ENCODE data around the gene DLG5.

DLG5 gene

GRCh38 chr10:77909749-77910375, 16.7 kb downstream of the DLG5 start:
- Histone ChIP-seq H3K27me3 (replicated peaks; ENCODE audit: control insufficient read depth, insufficient read depth, low read length) (no peaks in the 10 kb centered on the region), H3K4me3 (ENCODE audit: low read length) (peak overlapping the region; percentile 68), H3K36me3 (ENCODE audit: control insufficient read depth, insufficient read depth, low read length, severe bottlenecking) (no peaks in the 10 kb centered on the region), H3K9ac (ENCODE audit: low read length) (peak overlapping the region; percentile 78), H3K9me3 (ENCODE audit: control insufficient read depth, low read length) (no peaks in the 10 kb centered on the region), H3K4me1 (ENCODE audit: control insufficient read depth, insufficient read depth, low read length) (peaks cover 48% of the 10 kb centered on the region)
- DNase-seq (ENCODE audit: low read depth) = peak; percentile 66

GRCh38 chr10:77909021-77909748, 17.4 kb downstream of the DLG5 start:
- Histone ChIP-seq H3K4me1 (ENCODE audit: control insufficient read depth, insufficient read depth, low read length) (peaks cover 45% of the 10 kb centered on the region), H3K4me3 (ENCODE audit: low read length) (peak overlapping the region; percentile 68), H3K9me3 (ENCODE audit: control insufficient read depth, low read length) (no peaks in the 10 kb centered on the region), H3K9ac (ENCODE audit: low read length) (peak overlapping the region; percentile 78), H3K36me3 (ENCODE audit: control insufficient read depth, insufficient read depth, low read length, severe bottlenecking) (no peaks in the 10 kb centered on the region), H3K27me3 (replicated peaks; ENCODE audit: control insufficient read depth, insufficient read depth, low read length) (no peaks in the 10 kb centered on the region)
- peak; percentile 39 for DNase-seq (ENCODE audit: low read depth)

GRCh38 chr10:77907900-77908717, 18.4 kb downstream of the DLG5 start:
- H3K27me3 ChIP-seq (replicated peaks; ENCODE audit: control insufficient read depth, insufficient read depth, low read length) = no peaks in the 10 kb centered on the region
- no peak overlapping the region for H3K9ac ChIP-seq (ENCODE audit: low read length)
- no peaks in the 10 kb centered on the region for H3K36me3 ChIP-seq (ENCODE audit: control insufficient read depth, insufficient read depth, low read length, severe bottlenecking)
- no peak for DNase-seq (ENCODE audit: low read depth)
- no peak overlapping the region for H3K4me3 ChIP-seq (ENCODE audit: low read length)
- no peaks in the 10 kb centered on the region for H3K9me3 ChIP-seq (ENCODE audit: control insufficient read depth, low read length)
- H3K4me1 ChIP-seq (ENCODE audit: control insufficient read depth, insufficient read depth, low read length) = peaks cover 45% of the 10 kb centered on the region

- peaks cover 45% of the 10 kb centered on the region for H3K4me1 ChIP-seq (ENCODE audit: control insufficient read depth, insufficient read depth, low read length)
- no peak overlapping the region for H3K9ac ChIP-seq (ENCODE audit: low read length)
- H3K36me3 ChIP-seq (ENCODE audit: control insufficient read depth, insufficient read depth, low read length, severe bottlenecking) = no peaks in the 10 kb centered on the region
- H3K4me3 ChIP-seq (ENCODE audit: low read length) = no peak overlapping the region
- no peaks in the 10 kb centered on the region for H3K27me3 ChIP-seq (replicated peaks; ENCODE audit: control insufficient read depth, insufficient read depth, low read length)
- DNase-seq (ENCODE audit: low read depth) = no peak
- H3K9me3 ChIP-seq (ENCODE audit: control insufficient read depth, low read length) = no peaks in the 10 kb centered on the region
Observed at GRCh38 chr10:77907462-77907861, 19.1 kb downstream of the DLG5 start.

- Histone ChIP-seq H3K9me3 (ENCODE audit: control insufficient read depth, low read length) (no peaks in the 10 kb centered on the region), H3K27me3 (replicated peaks; ENCODE audit: control insufficient read depth, insufficient read depth, low read length) (no peaks in the 10 kb centered on the region)
- DNase-seq (ENCODE audit: low read depth) = no peak
Observed at GRCh38 chr10:77906951-77907421, 19.6 kb downstream of the DLG5 start.

GRCh38 chr10:77905781-77906180, 20.8 kb downstream of the DLG5 start:
- no peak overlapping the region for H3K9ac ChIP-seq (ENCODE audit: low read length)
- peaks cover 48% of the 10 kb centered on the region for H3K4me1 ChIP-seq (ENCODE audit: control insufficient read depth, insufficient read depth, low read length)
- no peaks in the 10 kb centered on the region for H3K27me3 ChIP-seq (replicated peaks; ENCODE audit: control insufficient read depth, insufficient read depth, low read length)
- no peaks in the 10 kb centered on the region for H3K36me3 ChIP-seq (ENCODE audit: control insufficient read depth, insufficient read depth, low read length, severe bottlenecking)
- H3K9me3 ChIP-seq (ENCODE audit: control insufficient read depth, low read length) = no peaks in the 10 kb centered on the region
- DNase-seq (ENCODE audit: low read depth) = no peak
- no peak overlapping the region for H3K4me3 ChIP-seq (ENCODE audit: low read length)

More at GRCh38 chr10:77906951-77907421, 19.6 kb downstream of the DLG5 start:
- no peaks in the 10 kb centered on the region for H3K36me3 ChIP-seq (ENCODE audit: control insufficient read depth, insufficient read depth, low read length, severe bottlenecking)
- no peak overlapping the region for H3K4me3 ChIP-seq (ENCODE audit: low read length)
- H3K9ac ChIP-seq (ENCODE audit: low read length) = no peak overlapping the region
- peaks cover 48% of the 10 kb centered on the region for H3K4me1 ChIP-seq (ENCODE audit: control insufficient read depth, insufficient read depth, low read length)

- Histone ChIP-seq H3K9ac (ENCODE audit: low read length) (no peak overlapping the region), H3K36me3 (ENCODE audit: control insufficient read depth, insufficient read depth, low read length, severe bottlenecking) (no peaks in the 10 kb centered on the region)
- DNase-seq (ENCODE audit: low read depth) = no peak
Observed at GRCh38 chr10:77905086-77905748, 21.3 kb downstream of the DLG5 start.

GRCh38 chr10:77904100-77904840, 22.3 kb downstream of the DLG5 start:
- no peaks in the 10 kb centered on the region for H3K36me3 ChIP-seq (ENCODE audit: control insufficient read depth, insufficient read depth, low read length, severe bottlenecking)
- no peak for DNase-seq (ENCODE audit: low read depth)
- H3K9ac ChIP-seq (ENCODE audit: low read length) = no peak overlapping the region
- peaks cover 39% of the 10 kb centered on the region for H3K4me1 ChIP-seq (ENCODE audit: control insufficient read depth, insufficient read depth, low read length)
- no peaks in the 10 kb centered on the region for H3K27me3 ChIP-seq (replicated peaks; ENCODE audit: control insufficient read depth, insufficient read depth, low read length)
- H3K9me3 ChIP-seq (ENCODE audit: control insufficient read depth, low read length) = no peaks in the 10 kb centered on the region
- no peak overlapping the region for H3K4me3 ChIP-seq (ENCODE audit: low read length)

More at GRCh38 chr10:77905086-77905748, 21.3 kb downstream of the DLG5 start:
- Histone ChIP-seq H3K4me3 (ENCODE audit: low read length) (no peak overlapping the region), H3K9me3 (ENCODE audit: control insufficient read depth, low read length) (no peaks in the 10 kb centered on the region), H3K4me1 (ENCODE audit: control insufficient read depth, insufficient read depth, low read length) (peaks cover 44% of the 10 kb centered on the region), H3K27me3 (replicated peaks; ENCODE audit: control insufficient read depth, insufficient read depth, low read length) (no peaks in the 10 kb centered on the region)

- Histone ChIP-seq H3K4me1 (ENCODE audit: control insufficient read depth, insufficient read depth, low read length) (peaks cover 29% of the 10 kb centered on the region), H3K9ac (ENCODE audit: low read length) (no peak overlapping the region), H3K9me3 (ENCODE audit: control insufficient read depth, low read length) (no peaks in the 10 kb centered on the region), H3K36me3 (ENCODE audit: control insufficient read depth, insufficient read depth, low read length, severe bottlenecking) (no peaks in the 10 kb centered on the region), H3K27me3 (replicated peaks; ENCODE audit: control insufficient read depth, insufficient read depth, low read length) (no peaks in the 10 kb centered on the region), H3K4me3 (ENCODE audit: low read length) (no peak overlapping the region)
- DNase-seq (ENCODE audit: low read depth) = no peak
Observed at GRCh38 chr10:77902159-77902558, 24.4 kb downstream of the DLG5 start.

- peaks cover 26% of the 10 kb centered on the region for H3K4me1 ChIP-seq (ENCODE audit: control insufficient read depth, insufficient read depth, low read length)
- H3K9ac ChIP-seq (ENCODE audit: low read length) = no peak overlapping the region
- no peak for DNase-seq (ENCODE audit: low read depth)
Observed at GRCh38 chr10:77901743-77902142, 24.8 kb downstream of the DLG5 start.

More at GRCh38 chr10:77901743-77902142, 24.8 kb downstream of the DLG5 start:
- Histone ChIP-seq H3K9me3 (ENCODE audit: control insufficient read depth, low read length) (no peaks in the 10 kb centered on the region), H3K36me3 (ENCODE audit: control insufficient read depth, insufficient read depth, low read length, severe bottlenecking) (no peaks in the 10 kb centered on the region), H3K4me3 (ENCODE audit: low read length) (no peak overlapping the region), H3K27me3 (replicated peaks; ENCODE audit: control insufficient read depth, insufficient read depth, low read length) (no peaks in the 10 kb centered on the region)

Data from adipocyte (in vitro differentiated cells).